ENCODE data around the gene DNM3.

Gene DNM3

GRCh38 chr1:172275478-172275877 is 434.2 kb downstream of the DNM3 start (continued):
- TF ChIP-seq TSHZ2 (CRISPR knock-in tag; IDR thresholded peaks at IDR 0.05) (no peak), ZNF8 (CRISPR knock-in tag; IDR thresholded peaks at IDR 0.05) (no peak), OSR1 (CRISPR knock-in tag; IDR thresholded peaks at IDR 0.05) (no peak)

- ATAC-seq = no peak
- no peak for TF ChIP-seq ZFP3 (CRISPR knock-in tag; IDR thresholded peaks at IDR 0.05)
- no peak for TF ChIP-seq GLIS3 (CRISPR knock-in tag; IDR thresholded peaks at IDR 0.05)
- TF ChIP-seq ESRRG (CRISPR knock-in tag; IDR thresholded peaks at IDR 0.05) = no peak
- TF ChIP-seq POU6F1 (CRISPR knock-in tag; IDR thresholded peaks at IDR 0.05; ENCODE audit: borderline replicate concordance, low read depth) = no peak
- TF ChIP-seq BACH2 (CRISPR knock-in tag; IDR thresholded peaks at IDR 0.05; ENCODE audit: borderline replicate concordance) = no peak
- TF ChIP-seq CSDC2 (CRISPR knock-in tag; IDR thresholded peaks at IDR 0.05) = no peak
- TF ChIP-seq CSRNP3 (CRISPR knock-in tag; IDR thresholded peaks at IDR 0.05) = no peak
These were observed 435.0 kb downstream of the DNM3 start for GRCh38 chr1:172276120-172276818.

GRCh38 chr1:172277275-172277674 is 436.0 kb downstream of the DNM3 start:
- ATAC-seq = no peak
- no peak for TF ChIP-seq ZFP3 (CRISPR knock-in tag; IDR thresholded peaks at IDR 0.05)

GRCh38 chr1:172277989-172278388 is 436.7 kb downstream of the DNM3 start:
- peak; percentile 61 for ATAC-seq
- TF ChIP-seq ZC3H10 (CRISPR knock-in tag; IDR thresholded peaks at IDR 0.05) (peak; percentile 25; the same call in 1 of the 2 replicates), RARB (CRISPR knock-in tag; IDR thresholded peaks at IDR 0.05) (no peak), CSDC2 (CRISPR knock-in tag; IDR thresholded peaks at IDR 0.05) (no peak)

GRCh38 chr1:172278478-172278877 is 437.2 kb downstream of the DNM3 start:
- TF ChIP-seq BACH2 (CRISPR knock-in tag; IDR thresholded peaks at IDR 0.05; ENCODE audit: borderline replicate concordance) = no peak
- TF ChIP-seq ZNF70 (CRISPR knock-in tag; IDR thresholded peaks at IDR 0.05) = no peak
- TF ChIP-seq TOX (CRISPR knock-in tag; IDR thresholded peaks at IDR 0.05; ENCODE audit: borderline replicate concordance) = no peak
- TF ChIP-seq CSRNP3 (CRISPR knock-in tag; IDR thresholded peaks at IDR 0.05) = no peak
- no peak for TF ChIP-seq ZNF8 (CRISPR knock-in tag; IDR thresholded peaks at IDR 0.05)
- no peak for TF ChIP-seq ZFP30 (CRISPR knock-in tag; IDR thresholded peaks at IDR 0.05)
- no peak for TF ChIP-seq ISL1 (CRISPR knock-in tag; IDR thresholded peaks at IDR 0.05)
- TF ChIP-seq ZC3H10 (CRISPR knock-in tag; IDR thresholded peaks at IDR 0.05) = no peak
- TF ChIP-seq POU6F1 (CRISPR knock-in tag; IDR thresholded peaks at IDR 0.05; ENCODE audit: borderline replicate concordance, low read depth) = no peak
- TF ChIP-seq ESRRG (CRISPR knock-in tag; IDR thresholded peaks at IDR 0.05) = no peak
- no peak for TF ChIP-seq PPARA (CRISPR knock-in tag; IDR thresholded peaks at IDR 0.05; ENCODE audit: borderline replicate concordance)
- TF ChIP-seq TCF4 (CRISPR knock-in tag; IDR thresholded peaks at IDR 0.05; ENCODE audit: borderline replicate concordance) = no peak
- no peak for TF ChIP-seq CREB5 (CRISPR knock-in tag; IDR thresholded peaks at IDR 0.05; ENCODE audit: low read depth)
- TF ChIP-seq OSR1 (CRISPR knock-in tag; IDR thresholded peaks at IDR 0.05) = no peak
- peak; percentile 81 for ATAC-seq

Data from SK-N-SH treated with all-trans-retinoic acid at 6 μM for 48 hours (cell line).